HepG2 (cell line): ENCODE results near the gene UBR1. TPM values are rescaled to one million over a fixed set of nuclear protein-coding genes. Genes with fewer than 3 reads are reported as not detected.

ENCODE experiments used
- ATAC-seq: fragments of 200-7000 bp; cut with Tn5 transposase; 3 replicates; pipeline ENCODE4 v1.9.1; 2020; ENCODE audit warnings: mild to moderate bottlenecking, moderate library complexity
- BruUV-seq: library from RNA; stranded (reverse); fragments of 400-500 nt; replicated peaks from 2 replicates; lab custom pipeline; 2021; lab: Mats Ljungman, UMichigan
- CTCF ChIA-PET: fragments of 300-600 bp; formaldehyde crosslinking; extraction: SDS; loops from one replicate; lab custom pipeline; 2021; ENCODE audit warnings: low total read pairs, inconsistent platforms, low intra/inter-chr PET ratio; lab: Yijun Ruan, JAX
- POLR2A ChIA-PET: fragments of 350-600 bp; sonication (Branson Sonifier 250); formaldehyde crosslinking; loops from one replicate; lab custom pipeline; 2020; ENCODE audit warnings: antibody characterized with exemption, inconsistent platforms; lab: Yijun Ruan, JAX
- DNase-seq: peaks from one replicate; pipeline ENCODE4 v3.0.0-alpha.2; 2015; ENCODE audit warnings: low spot score
- FAIRE-seq: peaks from 3 replicates; lab custom pipeline; 2011; peaks lifted over from hg19 to GRCh38; lab: Jason Lieb, UNC
- H2AFZ ChIP-seq: one replicate; pipeline ENCODE4 v1.6.1; 2011; ENCODE audit warnings: low read length, inconsistent platforms
- H3K27ac ChIP-seq: fragments of 300-600 bp; 3 replicates; pipeline ENCODE4 v1.8.0; 2011; ENCODE audit warnings: mixed run types, mild to moderate bottlenecking, mixed read lengths, low read length, inconsistent platforms; ENCODE audit not compliant: insufficient read depth; ENCODE audit errors: extremely low read length
- H3K27me3 ChIP-seq, 2 experiments: fragments of 200-600 bp in 1 of 2; 2 replicates in 1 of 2; 3 replicates in 1 of 2; pipeline versions ENCODE4 v1.6.0 to v1.8.0; 2011; ENCODE audit warnings: low read length in 2 of 2, mild to moderate bottlenecking in 2 of 2, moderate library complexity in 2 of 2, inconsistent platforms in 1 of 2; ENCODE audit not compliant: insufficient read depth in 2 of 2, control insufficient read depth in 1 of 2
- H3K36me3 ChIP-seq, 2 experiments: fragments of 200-600 bp in 1 of 2; replicated peaks in 1 of 2; 2 replicates in 1 of 2; 3 replicates in 1 of 2; pipeline versions ENCODE4 v1.5.1 to v1.8.0; 2011; ENCODE audit warnings: low read length in 2 of 2, inconsistent platforms in 1 of 2; ENCODE audit not compliant: insufficient read depth in 2 of 2, control insufficient read depth in 1 of 2
- H3K4me1 ChIP-seq: 2 replicates; pipeline ENCODE4 v1.5.1; 2012; ENCODE audit warnings: low read length, inconsistent platforms; ENCODE audit not compliant: insufficient read depth
- H3K4me2 ChIP-seq: 2 replicates; pipeline ENCODE4 v1.6.0; 2011; ENCODE audit warnings: low read depth, low read length, inconsistent platforms
- H3K4me3 ChIP-seq, 3 experiments: fragments of 200-600 bp in 1 of 3; sonication (generic), shearing (Covaris generic) in 1 of 3; replicated peaks in 1 of 3; 2 replicates each; pipeline ENCODE4 v1.5.1; 2011 to 2016; ENCODE audit warnings: low read length in 3 of 3, inconsistent platforms in 2 of 3, low read depth in 2 of 3, mild to moderate bottlenecking in 2 of 3, control low read depth in 1 of 3, mixed read lengths in 1 of 3; ENCODE audit not compliant: insufficient read depth in 1 of 3
- H3K79me2 ChIP-seq: one replicate; pipeline ENCODE4 v1.6.1; 2011; ENCODE audit warnings: low read length, inconsistent platforms; ENCODE audit not compliant: insufficient read depth
- H3K9ac ChIP-seq: 2 replicates; pipeline ENCODE4 v1.6.0; 2011; ENCODE audit warnings: mild to moderate bottlenecking, low read depth, low read length, inconsistent platforms; ENCODE audit not compliant: insufficient read depth
- H3K9me3 ChIP-seq: 2 replicates; pipeline ENCODE4 v1.5.1; 2012; ENCODE audit warnings: mild to moderate bottlenecking, low read length
- H4K20me1 ChIP-seq: 2 replicates; pipeline ENCODE4 v1.6.0; 2011; ENCODE audit warnings: inconsistent platforms, mild to moderate bottlenecking, low read length, moderate library complexity; ENCODE audit not compliant: insufficient read depth
- MXI1 ChIP-seq: IDR thresholded peaks from 3 replicates; pipeline ENCODE4 v1.6.1; 2012; ENCODE audit warnings: low read depth, low read length, inconsistent platforms, borderline replicate concordance
- NONO ChIP-seq, 2 experiments: fragments of 450-650 bp in 1 of 2; sonication (generic) in 1 of 2; formaldehyde crosslinking in 1 of 2; IDR thresholded peaks in 1 of 2; conservative IDR thresholded peaks in 1 of 2; 2 replicates each; pipeline versions ENCODE4 v1.6.1 to v1.8.0; 2017 to 2022; ENCODE audit warnings: mild to moderate bottlenecking in 1 of 2, missing genetic modification reagents in 1 of 2, moderate library complexity in 1 of 2
- POLR2A ChIP-seq, 2 experiments: IDR thresholded peaks; 2 replicates each; pipeline ENCODE4 v1.6.1; 2011; ENCODE audit warnings: low read depth in 2 of 2, low read length in 2 of 2, mild to moderate bottlenecking in 1 of 2, moderate library complexity in 1 of 2; ENCODE audit not compliant: insufficient read depth in 1 of 2
- SNAI1 ChIP-seq: sonication (generic); formaldehyde crosslinking; IDR thresholded peaks from 2 replicates; pipeline ENCODE4 v1.5.0; 2020; ENCODE audit warnings: mild to moderate bottlenecking, missing genetic modification reagents, borderline replicate concordance
- TAF15 ChIP-seq: fragments of 200-400 bp; formaldehyde crosslinking; IDR thresholded peaks from one replicate; pipeline ENCODE4 v1.6.1; 2018; ENCODE audit warnings: mild to moderate bottlenecking, low read depth, low read length; ENCODE audit not compliant: poor library complexity, severe bottlenecking
- ZFY ChIP-seq: sonication (generic); formaldehyde crosslinking; IDR thresholded peaks from 2 replicates; pipeline ENCODE4 v1.4.0; 2020; ENCODE audit warnings: missing genetic modification reagents
- ZNF263 ChIP-seq: sonication (generic); formaldehyde crosslinking; IDR thresholded peaks from 2 replicates; pipeline ENCODE4 v1.4.0; 2020; ENCODE audit warnings: missing genetic modification reagents
- ZNF383 ChIP-seq: sonication (generic); formaldehyde crosslinking; IDR thresholded peaks from 2 replicates; pipeline ENCODE4 v1.4.0; 2020; ENCODE audit warnings: missing genetic modification reagents, mild to moderate bottlenecking, borderline replicate concordance
- ZNF629 ChIP-seq: sonication (generic); formaldehyde crosslinking; conservative IDR thresholded peaks from 2 replicates; pipeline ENCODE4 v1.5.0; 2020; ENCODE audit warnings: missing genetic modification reagents
- ZNF780A ChIP-seq: sonication (generic); formaldehyde crosslinking; IDR thresholded peaks from 2 replicates; pipeline ENCODE4 v1.8.0; 2022; ENCODE audit warnings: mild to moderate bottlenecking, missing genetic modification reagents, moderate library complexity
- ZNF800 ChIP-seq: sonication (generic); formaldehyde crosslinking; IDR thresholded peaks from 2 replicates; pipeline ENCODE4 v1.4.0; 2020; ENCODE audit warnings: missing genetic modification reagents
- WGBS: methylation state at CpG from one replicate; pipeline ENCODE4 v1.1.6; 2017; ENCODE audit warnings: low lambda C conversion rate; 5-methylcytosine and 5-hydroxymethylcytosine counted together
- in situ Hi-C: cut with HindIII; loops from 2 replicates; pipeline ENCODE4 v1.10.0; 2017; ENCODE audit warnings: low pct_unique_long_range_greater_than_20kb; ENCODE audit not compliant: extremely low pct_ligation_motif_present
- intact Hi-C: fragments of 100-400 bp; cut with micrococcal nuclease; formaldehyde crosslinking; loops from one replicate; pipeline ENCODE4 v1.10.0; 2022; ENCODE audit not compliant: unreplicated experiment
- polyA plus RNA-seq, 8 experiments: library from polyadenylated mRNA; depleted of rRNA in 3 of 8; stranded (reverse) in 7 of 8; unstranded in 1 of 8; fragments of >200 nt; fragmentation: Illumina TruSeq in 4 of 8; extraction: Trizol in 4 of 8; gene quantifications; 2 replicates each; pipeline versions ENCODE4 v1.2.1 to v1.2.3, GENCODE V29; 2011 to 2016; ENCODE audit warnings: low read depth in 4 of 8, missing spikeins in 1 of 8, mixed read lengths in 1 of 8; ENCODE audit not compliant: insufficient read depth in 1 of 8
- total RNA-seq, 5 experiments: library from RNA; depleted of rRNA; stranded (reverse); fragments of >200 nt; fragmentation: Illumina TruSeq; extraction: Trizol; gene quantifications; 2 replicates each; pipeline ENCODE4 v1.2.3, GENCODE V29; 2016; ENCODE audit warnings: low read depth in 1 of 5
- TF ChIP-seq, protein P1 (sequence below): sonication (generic); formaldehyde crosslinking; IDR thresholded peaks from 2 replicates; pipeline ENCODE4 v1.4.0; 2020; ENCODE audit warnings: missing genetic modification reagents
- TF ChIP-seq, protein P2 (sequence below): sonication (generic); formaldehyde crosslinking; IDR thresholded peaks from 2 replicates; pipeline ENCODE4 v1.5.1; 2020; ENCODE audit warnings: missing genetic modification reagents, mild to moderate bottlenecking, borderline replicate concordance
- TF ChIP-seq, protein P3 (sequence below): sonication (generic); formaldehyde crosslinking; IDR thresholded peaks from 2 replicates; pipeline ENCODE4 v1.8.0; 2022; ENCODE audit warnings: missing genetic modification reagents, mild to moderate bottlenecking, moderate library complexity, borderline replicate concordance

UBR1 gene
- total and polyA plus RNA-seq, 2 of the 13 experiments (the other 11 are each of a cell fraction or from before 2014, with no cell fraction given), result 6.4 to 18.0 TPM

DNA sequence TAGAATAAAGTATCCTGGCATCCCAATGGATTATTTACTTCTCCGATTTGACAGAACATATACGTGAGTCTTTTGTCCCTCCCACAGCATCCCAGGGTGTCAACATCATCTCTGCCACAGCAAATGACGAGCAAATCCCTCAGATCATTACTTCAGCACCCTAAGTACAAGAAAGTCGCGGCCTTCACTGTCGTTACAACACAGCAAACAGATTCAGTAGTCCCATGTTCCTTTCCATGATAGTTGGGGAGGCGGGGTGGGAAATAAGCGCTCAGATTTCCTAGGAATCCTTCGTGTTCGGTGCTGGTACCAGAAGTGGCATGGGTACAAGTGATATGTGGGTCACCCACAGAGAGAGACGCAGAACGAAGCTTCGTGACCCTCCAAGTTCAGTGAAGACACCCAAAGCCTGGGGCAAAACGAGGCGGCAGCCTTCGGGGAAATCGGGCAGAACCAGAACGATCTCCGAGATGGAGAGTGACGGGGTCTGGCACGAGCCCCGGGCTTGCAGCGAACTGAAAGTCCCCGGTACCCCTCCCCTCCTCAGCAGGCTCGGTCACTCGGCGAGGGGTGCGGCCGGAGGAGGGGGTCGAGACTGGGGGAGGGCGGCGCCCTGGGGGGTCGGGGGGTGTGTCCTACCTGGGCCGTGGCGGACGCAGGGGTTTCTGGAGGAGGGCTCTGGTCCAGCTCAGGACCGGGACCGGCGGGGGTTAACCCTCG, 185.9 kb downstream of the UBR1 start:
- Histone ChIP-seq H3K79me2 (peaks cover 36% of the 10 kb centered on the region), H2AFZ (peak overlapping the region; percentile 73), H3K4me3 (peak overlapping the region; percentile 80 to 94 (median 82)), H3K4me2 (peak overlapping the region; percentile 80), H3K27ac (peak overlapping the region; percentile 57), H3K9ac (peak overlapping the region; percentile 76), H3K4me1 (peaks cover 32% of the 10 kb centered on the region), H3K9me3 (no peaks in the 10 kb centered on the region), H3K27me3 (no peaks in the 10 kb centered on the region; a peak in 1 of 5 replicates), H3K36me3 (no peaks in the 10 kb centered on the region), H4K20me1 (peaks cover 5% of the 10 kb centered on the region; the same call in 1 of the 2 replicates)
- BruUV-seq, result no TSS peak
- ChIA-PET POLR2A (no interaction called here), CTCF (no interaction called here)
- in situ Hi-C loops, result loop anchor here (5.0 to 10.0 kb wide), 2 partner anchors 115 to 183 kb away; partner anchors contain the start of gene CDAN1
- DNase-seq, result peak; percentile 29
- intact Hi-C loops, result loop anchor here (10.0 kb wide), 1 partner anchor 125 kb away; no protein-coding TSS in a partner anchor
- under 1% methylated on average over 18 of the region's 40 CpGs for WGBS
- FAIRE-seq, result peak; percentile 23
- ATAC-seq, result peak; percentile 50
- no peak for TF ChIP-seq NONO (IDR thresholded peaks at IDR 0.05)
- TF ChIP-seq NONO (CRISPR knock-in tag; conservative IDR thresholded peaks at IDR 0.05), result no peak
- TF ChIP-seq, protein P1, sequence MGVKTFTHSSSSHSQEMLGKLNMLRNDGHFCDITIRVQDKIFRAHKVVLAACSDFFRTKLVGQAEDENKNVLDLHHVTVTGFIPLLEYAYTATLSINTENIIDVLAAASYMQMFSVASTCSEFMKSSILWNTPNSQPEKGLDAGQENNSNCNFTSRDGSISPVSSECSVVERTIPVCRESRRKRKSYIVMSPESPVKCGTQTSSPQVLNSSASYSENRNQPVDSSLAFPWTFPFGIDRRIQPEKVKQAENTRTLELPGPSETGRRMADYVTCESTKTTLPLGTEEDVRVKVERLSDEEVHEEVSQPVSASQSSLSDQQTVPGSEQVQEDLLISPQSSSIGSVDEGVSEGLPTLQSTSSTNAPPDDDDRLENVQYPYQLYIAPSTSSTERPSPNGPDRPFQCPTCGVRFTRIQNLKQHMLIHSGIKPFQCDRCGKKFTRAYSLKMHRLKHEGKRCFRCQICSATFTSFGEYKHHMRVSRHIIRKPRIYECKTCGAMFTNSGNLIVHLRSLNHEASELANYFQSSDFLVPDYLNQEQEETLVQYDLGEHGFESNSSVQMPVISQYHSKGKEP (CRISPR knock-in tag), result no peak
- 0 out of 2 replicates have a peak, but pooled peaks have one; percentile 38 for TF ChIP-seq ZNF383 (CRISPR knock-in tag)
- no peak for TF ChIP-seq ZNF780A (CRISPR knock-in tag)
- no peak for TF ChIP-seq ZFY
- no peak for TF ChIP-seq POLR2A (IDR thresholded peaks at IDR 0.05; ENCODE audit: insufficient read depth in 1 of 2, low read depth in 2 of 2, low read length in 2 of 2)
- TF ChIP-seq ZNF263, result no peak
- no peak for TF ChIP-seq ZNF629 (CRISPR knock-in tag)
- no peak for TF ChIP-seq TAF15
- no peak for TF ChIP-seq ZNF800 (CRISPR knock-in tag)
- 0 out of 3 replicates have a peak, but pooled peaks have one; percentile 41 for TF ChIP-seq MXI1
- no peak for TF ChIP-seq SNAI1 (CRISPR knock-in tag)
- TF ChIP-seq, protein P2, sequence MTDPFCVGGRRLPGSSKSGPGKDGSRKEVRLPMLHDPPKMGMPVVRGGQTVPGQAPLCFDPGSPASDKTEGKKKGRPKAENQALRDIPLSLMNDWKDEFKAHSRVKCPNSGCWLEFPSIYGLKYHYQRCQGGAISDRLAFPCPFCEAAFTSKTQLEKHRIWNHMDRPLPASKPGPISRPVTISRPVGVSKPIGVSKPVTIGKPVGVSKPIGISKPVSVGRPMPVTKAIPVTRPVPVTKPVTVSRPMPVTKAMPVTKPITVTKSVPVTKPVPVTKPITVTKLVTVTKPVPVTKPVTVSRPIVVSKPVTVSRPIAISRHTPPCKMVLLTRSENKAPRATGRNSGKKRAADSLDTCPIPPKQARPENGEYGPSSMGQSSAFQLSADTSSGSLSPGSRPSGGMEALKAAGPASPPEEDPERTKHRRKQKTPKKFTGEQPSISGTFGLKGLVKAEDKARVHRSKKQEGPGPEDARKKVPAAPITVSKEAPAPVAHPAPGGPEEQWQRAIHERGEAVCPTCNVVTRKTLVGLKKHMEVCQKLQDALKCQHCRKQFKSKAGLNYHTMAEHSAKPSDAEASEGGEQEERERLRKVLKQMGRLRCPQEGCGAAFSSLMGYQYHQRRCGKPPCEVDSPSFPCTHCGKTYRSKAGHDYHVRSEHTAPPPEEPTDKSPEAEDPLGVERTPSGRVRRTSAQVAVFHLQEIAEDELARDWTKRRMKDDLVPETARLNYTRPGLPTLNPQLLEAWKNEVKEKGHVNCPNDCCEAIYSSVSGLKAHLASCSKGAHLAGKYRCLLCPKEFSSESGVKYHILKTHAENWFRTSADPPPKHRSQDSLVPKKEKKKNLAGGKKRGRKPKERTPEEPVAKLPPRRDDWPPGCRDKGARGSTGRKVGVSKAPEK (CRISPR knock-in tag), result no peak
- TF ChIP-seq, protein P3, sequence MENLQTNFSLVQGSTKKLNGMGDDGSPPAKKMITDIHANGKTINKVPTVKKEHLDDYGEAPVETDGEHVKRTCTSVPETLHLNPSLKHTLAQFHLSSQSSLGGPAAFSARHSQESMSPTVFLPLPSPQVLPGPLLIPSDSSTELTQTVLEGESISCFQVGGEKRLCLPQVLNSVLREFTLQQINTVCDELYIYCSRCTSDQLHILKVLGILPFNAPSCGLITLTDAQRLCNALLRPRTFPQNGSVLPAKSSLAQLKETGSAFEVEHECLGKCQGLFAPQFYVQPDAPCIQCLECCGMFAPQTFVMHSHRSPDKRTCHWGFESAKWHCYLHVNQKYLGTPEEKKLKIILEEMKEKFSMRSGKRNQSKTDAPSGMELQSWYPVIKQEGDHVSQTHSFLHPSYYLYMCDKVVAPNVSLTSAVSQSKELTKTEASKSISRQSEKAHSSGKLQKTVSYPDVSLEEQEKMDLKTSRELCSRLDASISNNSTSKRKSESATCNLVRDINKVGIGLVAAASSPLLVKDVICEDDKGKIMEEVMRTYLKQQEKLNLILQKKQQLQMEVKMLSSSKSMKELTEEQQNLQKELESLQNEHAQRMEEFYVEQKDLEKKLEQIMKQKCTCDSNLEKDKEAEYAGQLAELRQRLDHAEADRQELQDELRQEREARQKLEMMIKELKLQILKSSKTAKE (CRISPR knock-in tag), result no peak
